C4-2B (cell line): ENCODE data around the gene PTCD2.

Source experiments
- H3K27ac ChIP-seq: fragments of 450-650 bp; 2 replicates; pipeline ENCODE4 v1.5.1; 2017
- ZFX ChIP-seq: fragments of 450-650 bp; IDR thresholded peaks from 2 replicates; pipeline ENCODE4 v1.6.1; 2017
- TF ChIP-seq, protein P1 (sequence below): fragments of 450-650 bp; conservative IDR thresholded peaks from 2 replicates; pipeline ENCODE4 v1.5.1; 2017; ENCODE audit warnings: mild to moderate bottlenecking

Gene PTCD2

DNA sequence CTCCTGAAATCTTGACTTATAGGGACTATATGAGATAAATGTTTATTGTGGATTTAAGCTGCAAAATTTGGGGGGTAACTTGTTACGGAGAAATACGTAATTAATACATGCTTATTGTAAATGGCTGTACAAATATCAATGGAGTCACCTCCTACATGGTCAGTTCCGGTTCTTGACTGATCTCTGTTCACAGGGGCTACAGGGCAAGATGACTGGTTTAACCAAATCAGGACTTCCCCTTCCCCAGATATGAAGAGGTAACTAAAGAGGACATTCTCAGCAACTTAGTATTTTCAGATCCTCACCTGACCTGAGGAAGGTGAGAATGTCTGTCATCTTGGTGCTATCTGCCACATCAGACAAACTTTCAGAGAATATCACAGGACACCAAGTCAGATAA is 54.7 kb downstream of the PTCD2 start:
- no peak for TF ChIP-seq ZFX
- TF ChIP-seq, protein P1, sequence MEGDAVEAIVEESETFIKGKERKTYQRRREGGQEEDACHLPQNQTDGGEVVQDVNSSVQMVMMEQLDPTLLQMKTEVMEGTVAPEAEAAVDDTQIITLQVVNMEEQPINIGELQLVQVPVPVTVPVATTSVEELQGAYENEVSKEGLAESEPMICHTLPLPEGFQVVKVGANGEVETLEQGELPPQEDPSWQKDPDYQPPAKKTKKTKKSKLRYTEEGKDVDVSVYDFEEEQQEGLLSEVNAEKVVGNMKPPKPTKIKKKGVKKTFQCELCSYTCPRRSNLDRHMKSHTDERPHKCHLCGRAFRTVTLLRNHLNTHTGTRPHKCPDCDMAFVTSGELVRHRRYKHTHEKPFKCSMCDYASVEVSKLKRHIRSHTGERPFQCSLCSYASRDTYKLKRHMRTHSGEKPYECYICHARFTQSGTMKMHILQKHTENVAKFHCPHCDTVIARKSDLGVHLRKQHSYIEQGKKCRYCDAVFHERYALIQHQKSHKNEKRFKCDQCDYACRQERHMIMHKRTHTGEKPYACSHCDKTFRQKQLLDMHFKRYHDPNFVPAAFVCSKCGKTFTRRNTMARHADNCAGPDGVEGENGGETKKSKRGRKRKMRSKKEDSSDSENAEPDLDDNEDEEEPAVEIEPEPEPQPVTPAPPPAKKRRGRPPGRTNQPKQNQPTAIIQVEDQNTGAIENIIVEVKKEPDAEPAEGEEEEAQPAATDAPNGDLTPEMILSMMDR = no peak

DNA sequence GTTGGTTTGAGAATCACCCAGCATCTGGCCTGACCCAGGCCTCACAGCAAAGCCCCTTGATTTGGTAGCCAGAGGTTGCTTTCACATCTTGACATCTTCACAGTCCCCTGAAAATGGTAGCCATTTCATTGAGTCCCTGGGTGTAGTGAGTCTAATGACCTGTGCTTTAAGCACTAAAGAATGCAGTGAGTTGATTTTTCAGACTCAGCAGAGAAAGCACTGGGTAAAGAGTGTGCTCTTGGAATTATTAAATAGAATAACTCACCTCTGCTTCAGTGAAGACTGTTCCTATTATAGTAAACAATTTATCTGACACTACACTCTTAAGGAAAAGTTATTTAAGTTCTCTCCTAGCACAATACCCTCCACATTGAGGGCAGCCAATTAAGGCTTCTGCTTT is 56.2 kb downstream of the PTCD2 start:
- no peak overlapping the region for H3K27ac ChIP-seq
- TF ChIP-seq ZFX = no peak
- TF ChIP-seq, protein P1 = no peak

More for the DNA sequence above, 54.7 kb downstream of the PTCD2 start:
- H3K27ac ChIP-seq = no peak overlapping the region

DNA sequence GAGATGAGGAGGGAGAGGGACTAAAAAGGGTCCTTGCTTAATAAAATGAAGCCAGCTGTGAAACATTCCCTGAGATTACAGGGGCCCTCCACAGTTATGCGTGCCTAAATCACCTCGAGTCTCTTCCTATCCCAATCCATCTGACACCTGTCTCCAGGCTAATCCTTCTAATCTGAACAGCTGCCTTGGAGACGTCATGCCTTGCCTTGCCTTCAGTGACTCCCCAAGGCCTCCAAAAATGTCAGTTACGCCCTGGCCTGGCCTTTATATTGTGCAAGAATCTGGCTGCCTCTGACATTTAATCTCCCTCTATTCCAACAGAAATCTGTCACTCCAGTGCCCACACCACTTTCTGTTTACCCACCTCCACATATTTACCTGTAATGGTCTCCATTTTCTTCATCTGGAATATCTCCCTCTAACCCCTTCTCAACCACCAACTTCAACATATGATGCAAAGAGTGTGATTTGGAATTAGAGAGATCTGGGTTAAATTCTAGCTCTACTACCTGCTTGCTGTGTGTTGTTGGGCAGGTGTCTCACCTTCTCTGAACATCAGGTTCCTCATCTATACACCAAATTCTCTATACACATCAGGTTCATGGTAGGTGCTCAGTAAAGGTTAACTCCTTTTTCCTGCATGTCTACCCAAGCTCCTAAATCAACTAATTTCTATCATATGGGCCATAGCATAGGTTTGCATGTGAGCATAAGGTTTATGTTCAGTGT is 57.9 kb downstream of the PTCD2 start:
- TF ChIP-seq ZFX = no peak
- TF ChIP-seq, protein P1 = no peak
- no peak overlapping the region for H3K27ac ChIP-seq

DNA sequence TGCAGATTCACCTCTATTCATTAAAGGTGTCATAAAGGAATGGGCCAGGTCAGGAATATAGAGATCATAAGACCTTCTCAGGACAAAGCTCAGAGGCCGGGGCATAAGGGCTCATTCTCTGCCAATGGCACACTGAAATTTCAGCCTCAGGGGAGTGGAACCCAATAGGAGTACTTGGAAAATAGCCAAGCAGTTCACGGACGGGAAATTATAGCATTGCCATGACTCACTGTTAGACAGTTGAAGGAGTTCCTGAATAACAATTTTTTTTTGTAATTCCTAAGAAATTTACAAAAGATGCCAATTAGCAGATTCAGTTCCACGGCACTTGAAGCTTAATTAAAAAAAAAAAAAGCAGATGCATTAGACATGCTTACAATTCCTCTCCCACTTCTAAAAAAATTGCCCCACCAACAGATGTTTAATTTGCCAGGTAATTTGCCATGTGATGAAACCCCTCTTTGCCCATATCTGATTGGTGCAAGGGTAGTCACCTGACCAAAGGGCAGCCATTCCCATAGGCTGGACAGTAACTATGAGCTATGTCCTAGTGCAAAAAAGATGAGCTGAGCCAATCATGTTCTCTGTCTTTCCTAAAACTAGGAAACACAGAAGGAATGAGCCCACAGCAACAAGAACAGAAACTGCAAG is 58.6 kb downstream of the PTCD2 start:
- TF ChIP-seq, protein P1 = no peak
- no peak for TF ChIP-seq ZFX
- no peak overlapping the region for H3K27ac ChIP-seq

DNA sequence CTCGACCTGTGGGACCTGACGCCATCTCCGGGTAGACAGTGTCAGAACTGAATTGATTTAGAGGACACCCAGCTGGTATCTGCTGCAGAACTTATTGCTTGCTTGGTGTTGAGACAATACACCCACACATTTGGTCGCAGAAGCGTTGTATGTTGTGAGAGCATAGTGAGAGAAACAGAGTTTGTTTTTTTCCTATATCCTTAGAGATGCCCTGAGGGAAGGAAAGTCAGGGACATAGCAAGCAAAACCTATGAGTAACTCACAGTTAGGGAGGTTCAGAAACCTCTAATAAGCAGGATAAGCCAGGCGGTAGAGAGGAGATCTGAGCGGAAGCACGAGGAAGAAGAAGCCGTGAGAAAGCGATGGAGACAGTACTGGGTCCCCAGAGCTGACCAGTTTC is 59.8 kb downstream of the PTCD2 start:
- no peak for TF ChIP-seq ZFX
- TF ChIP-seq, protein P1 = no peak
- no peak overlapping the region for H3K27ac ChIP-seq

DNA sequence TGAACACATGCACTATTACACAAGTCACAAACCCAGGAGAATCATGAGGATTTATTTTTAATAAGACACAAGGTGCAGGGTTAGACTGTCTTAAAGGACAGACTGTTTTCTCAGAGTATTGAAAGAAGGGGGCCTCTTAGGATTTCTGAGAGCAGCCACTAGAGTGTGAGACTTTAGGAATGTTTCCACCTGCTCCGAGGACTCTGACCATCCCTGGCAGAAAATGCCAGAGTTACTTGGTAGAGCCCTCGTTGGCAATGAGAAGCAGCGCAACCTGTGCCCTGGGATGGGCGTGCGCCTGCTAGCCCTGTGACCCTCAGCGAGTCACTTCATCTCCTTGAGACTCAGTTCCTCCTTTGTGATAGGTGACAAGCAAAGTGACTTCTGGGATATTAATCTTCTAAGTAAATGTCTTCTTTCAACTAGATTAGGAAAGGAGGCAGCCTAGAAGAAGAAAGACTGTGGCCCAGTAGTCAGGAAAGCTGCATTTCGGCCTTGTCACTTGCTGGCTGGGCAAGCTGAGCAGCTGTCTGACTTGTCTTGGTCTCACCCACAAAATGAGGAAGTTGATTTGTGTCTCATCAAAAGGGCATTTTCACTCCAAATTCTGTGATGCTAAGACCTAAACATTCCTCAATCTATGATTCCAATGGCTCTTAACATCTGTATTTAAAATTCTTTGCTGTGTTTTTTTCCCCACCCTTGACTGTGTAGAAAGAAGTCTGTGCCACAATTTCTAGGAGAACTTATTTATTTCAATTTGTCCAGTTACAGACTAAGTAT is 60.5 kb downstream of the PTCD2 start:
- no peak overlapping the region for H3K27ac ChIP-seq
- TF ChIP-seq, protein P1 = no peak
- TF ChIP-seq ZFX = no peak

DNA sequence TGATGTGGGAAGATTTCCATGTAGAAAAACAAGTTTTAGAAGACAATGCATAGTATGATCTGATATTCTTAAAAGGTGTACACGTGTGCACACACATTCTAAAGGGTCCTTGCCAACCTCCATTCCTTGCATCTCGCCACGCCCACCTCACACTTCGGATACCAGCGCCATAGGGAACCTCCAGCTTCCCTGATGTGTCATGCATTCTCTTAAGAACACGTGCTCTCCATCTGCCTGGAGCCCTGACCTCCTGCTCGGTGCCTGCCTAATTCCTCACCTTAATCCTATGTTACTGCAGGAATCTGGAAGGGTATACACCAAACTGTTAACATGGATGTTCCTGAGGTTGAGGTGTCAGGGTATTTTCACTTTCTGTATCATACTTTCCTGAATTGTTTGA is 63.1 kb downstream of the PTCD2 start:
- H3K27ac ChIP-seq = no peak overlapping the region
- TF ChIP-seq, protein P1 = no peak
- no peak for TF ChIP-seq ZFX
